Measurements from ENCODE around the gene CTNNBL1. TPM values are rescaled to one million over a fixed set of nuclear protein-coding genes. Genes with fewer than 3 reads are reported as not detected.

Gene CTNNBL1
- total and polyA plus RNA-seq, 12 donors, result 42.2 to 104 (median 52.0) TPM

- Histone ChIP-seq H3K4me1 (no peaks in the 10 kb centered on the region), H3K27ac (no peak overlapping the region), H3K36me3 (peaks cover 0 to 87% (median 20%) of the 10 kb centered on the region in 9 donors), H3K9me3 (no peaks in the 10 kb centered on the region), H3K27me3 (no peaks in the 10 kb centered on the region), H3K4me3 (no peak overlapping the region)
- ATAC-seq, result no peak
- no peak for DNase-seq
- intact Hi-C loops (cut with DNase I), result no loop called here
- WGBS, 2 donors, result 98 to 99% methylated on average over 5 of the region's 5 CpGs
- TF ChIP-seq, protein P1, sequence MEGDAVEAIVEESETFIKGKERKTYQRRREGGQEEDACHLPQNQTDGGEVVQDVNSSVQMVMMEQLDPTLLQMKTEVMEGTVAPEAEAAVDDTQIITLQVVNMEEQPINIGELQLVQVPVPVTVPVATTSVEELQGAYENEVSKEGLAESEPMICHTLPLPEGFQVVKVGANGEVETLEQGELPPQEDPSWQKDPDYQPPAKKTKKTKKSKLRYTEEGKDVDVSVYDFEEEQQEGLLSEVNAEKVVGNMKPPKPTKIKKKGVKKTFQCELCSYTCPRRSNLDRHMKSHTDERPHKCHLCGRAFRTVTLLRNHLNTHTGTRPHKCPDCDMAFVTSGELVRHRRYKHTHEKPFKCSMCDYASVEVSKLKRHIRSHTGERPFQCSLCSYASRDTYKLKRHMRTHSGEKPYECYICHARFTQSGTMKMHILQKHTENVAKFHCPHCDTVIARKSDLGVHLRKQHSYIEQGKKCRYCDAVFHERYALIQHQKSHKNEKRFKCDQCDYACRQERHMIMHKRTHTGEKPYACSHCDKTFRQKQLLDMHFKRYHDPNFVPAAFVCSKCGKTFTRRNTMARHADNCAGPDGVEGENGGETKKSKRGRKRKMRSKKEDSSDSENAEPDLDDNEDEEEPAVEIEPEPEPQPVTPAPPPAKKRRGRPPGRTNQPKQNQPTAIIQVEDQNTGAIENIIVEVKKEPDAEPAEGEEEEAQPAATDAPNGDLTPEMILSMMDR (IDR thresholded peaks at IDR 0.05), result no peak
These were observed 169.5 kb downstream of the CTNNBL1 start for GRCh38 chr20:37863289-37863688.

DNA sequence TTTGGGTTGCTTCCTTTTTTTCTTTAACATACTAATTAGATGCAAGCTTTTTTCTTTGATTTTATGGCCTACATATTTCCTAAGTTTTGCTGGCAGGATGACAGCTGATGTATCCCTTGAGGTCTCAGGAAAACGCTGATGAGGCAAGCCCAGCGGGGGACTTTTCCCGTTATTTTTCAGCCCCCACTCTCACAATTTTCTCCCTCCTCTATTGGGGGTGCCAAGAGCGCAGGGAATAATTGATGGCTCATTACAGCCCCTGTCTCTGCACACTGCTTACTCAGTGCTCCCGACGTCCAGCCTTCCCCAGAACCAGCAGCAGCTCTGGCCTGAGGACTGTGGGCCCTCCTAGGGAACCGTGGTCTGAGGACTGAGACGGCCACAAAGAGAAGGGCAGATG, 170.5 kb downstream of the CTNNBL1 start:
- Histone ChIP-seq H3K4me1 (no peaks in the 10 kb centered on the region), H3K27ac (no peak overlapping the region), H3K27me3 (no peaks in the 10 kb centered on the region), H3K9me3 (no peaks in the 10 kb centered on the region), H3K4me3 (no peak overlapping the region), H3K36me3 (peaks cover 0 to 93% (median 20%) of the 10 kb centered on the region in 9 donors)
- intact Hi-C loops (cut with DNase I), result no loop called here
- ATAC-seq (no peak), DNase-seq (no peak)
- TF ChIP-seq, protein P1 (IDR thresholded peaks at IDR 0.05), result no peak
- WGBS, 2 donors, result 74 to 79% methylated on average over 8 of the region's 8 CpGs

- TF ChIP-seq, protein P1 (IDR thresholded peaks at IDR 0.05), result no peak
- H3K27ac ChIP-seq, result no peak overlapping the region
- intact Hi-C loops (cut with DNase I), result no loop called here
These were observed 172.2 kb downstream of the CTNNBL1 start for GRCh38 chr20:37866051-37866450.

DNA sequence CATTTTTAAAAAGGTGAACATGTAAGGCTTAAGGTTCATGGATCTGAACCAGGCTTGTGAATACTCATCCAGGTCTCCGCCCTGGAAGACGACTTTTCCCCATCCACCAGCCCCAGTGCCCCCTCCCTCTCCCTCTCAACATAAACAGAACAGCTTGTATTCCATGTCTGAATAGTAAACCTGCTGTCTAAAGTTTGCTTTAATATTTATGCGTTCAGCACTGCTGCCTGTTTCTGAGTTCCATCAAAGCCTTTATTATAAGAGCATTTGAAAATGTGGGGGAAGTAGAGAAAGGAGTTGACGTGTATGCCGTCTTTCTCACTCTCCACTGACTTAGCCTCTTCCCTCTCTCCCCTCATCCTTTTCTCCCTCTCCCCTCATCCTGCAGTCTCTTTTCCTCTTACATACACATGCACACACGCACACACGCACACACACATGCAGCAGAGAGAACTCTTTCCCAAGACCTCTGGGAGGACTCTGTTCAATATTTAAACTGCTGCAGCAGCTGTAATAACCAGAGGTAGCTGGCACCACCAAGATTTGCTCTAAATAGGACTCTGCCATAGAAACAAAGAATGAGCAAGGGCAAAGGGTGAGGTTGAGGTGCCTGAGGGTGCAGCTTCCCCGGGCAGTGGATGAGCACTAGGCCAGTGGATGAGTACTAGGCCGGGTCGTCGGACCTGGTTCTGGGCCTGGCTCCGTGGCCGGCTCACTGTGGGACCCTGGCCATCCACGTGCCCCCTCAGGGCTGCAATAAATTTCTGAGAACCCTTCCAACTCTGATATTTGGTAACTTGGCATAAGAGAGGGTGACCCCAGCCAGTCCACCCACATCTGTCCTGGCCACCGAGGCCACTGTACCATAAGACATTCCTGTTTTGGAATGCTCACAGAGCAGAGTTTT, 173.7 kb downstream of the CTNNBL1 start:
- 91 to 94% methylated on average over 15 of the region's 15 CpGs for WGBS, 2 donors

More at GRCh38 chr20:37866051-37866450, 172.2 kb downstream of the CTNNBL1 start:
- H3K4me3 ChIP-seq, result no peak overlapping the region
- no peak for ATAC-seq
- WGBS, 2 donors, result 96 to 97% methylated on average over 10 of the region's 10 CpGs
- H3K27me3 ChIP-seq, result no peaks in the 10 kb centered on the region
- no peaks in the 10 kb centered on the region for H3K4me1 ChIP-seq
- H3K9me3 ChIP-seq, result no peaks in the 10 kb centered on the region
- peaks cover 0 to 86% (median 6%) of the 10 kb centered on the region in 9 donors for H3K36me3 ChIP-seq
- no peak for DNase-seq

More for the DNA sequence above, 173.7 kb downstream of the CTNNBL1 start:
- intact Hi-C loops (cut with DNase I), result no loop called here
- DNase-seq, result no peak
- H3K9me3 ChIP-seq, result no peaks in the 10 kb centered on the region
- H3K4me3 ChIP-seq, result no peak overlapping the region
- no peaks in the 10 kb centered on the region for H3K4me1 ChIP-seq
- no peak for ATAC-seq
- H3K27ac ChIP-seq, result no peak overlapping the region
- TF ChIP-seq, protein P1 (IDR thresholded peaks at IDR 0.05), result no peak
- H3K36me3 ChIP-seq, result peaks cover 0 to 86% (median 0%) of the 10 kb centered on the region in 9 donors
- H3K27me3 ChIP-seq, result no peaks in the 10 kb centered on the region

Measured in heart right ventricle (tissue), 16 donors.